HL-60/S4 treated with phorbol 12-myristate 13-acetate at 8.2 ng/mL for 4 days and 3 days (cell line): Measurements from ENCODE around the gene PEDS1.
"Not testable (repeated sequence)": the region's sequence is repeated elsewhere in the genome, so short reads cannot be mapped to it uniquely, and the experiment has no call there.

ENCODE experiments used
- in situ Hi-C: fragments of 300-500 bp; cut with MboI; formaldehyde crosslinking; loops from 2 replicates; pipeline ENCODE4 v1.15.0; 2022; ENCODE audit warnings: low sequenced_read_pairs

Gene PEDS1

GRCh38 chr20:50190251-50191064 is 36.9 kb upstream of the PEDS1 start, which contains the start of gene CEBPB:
CEBPB (plus strand) TSS chr20:50190830; CDS start chr20:50191034, 204 bp downstream.
- in situ Hi-C loops, result no loop called here

GRCh38 chr20:50189681-50190250 is 36.2 kb upstream of the PEDS1 start:
- in situ Hi-C loops, result loop anchor here (5.0 to 10.0 kb wide), 3 partner anchors 155 to 385 kb away; no protein-coding TSS in a partner anchor

- in situ Hi-C loops, result loop anchor here (5.0 to 10.0 kb wide), 3 partner anchors 156 to 386 kb away; no protein-coding TSS in a partner anchor
Measured at GRCh38 chr20:50188879-50189680, 35.6 kb upstream of the PEDS1 start.

- in situ Hi-C loops, result loop anchor here (5.0 to 10.0 kb wide), 3 partner anchors 157 to 387 kb away; no protein-coding TSS in a partner anchor
Measured at GRCh38 chr20:50188287-50188688, 34.8 kb upstream of the PEDS1 start.

GRCh38 chr20:50187403-50188051 is 34.0 kb upstream of the PEDS1 start:
- in situ Hi-C loops, result loop anchor here (5.0 to 10.0 kb wide), 3 partner anchors 157 to 387 kb away; no protein-coding TSS in a partner anchor

GRCh38 chr20:50186987-50187402 is 33.5 kb upstream of the PEDS1 start:
- in situ Hi-C loops, result loop anchor here (5.0 to 10.0 kb wide), 3 partner anchors 158 to 388 kb away; no protein-coding TSS in a partner anchor

- in situ Hi-C loops, result loop anchor here (5.0 to 10.0 kb wide), 3 partner anchors 158 to 388 kb away; no protein-coding TSS in a partner anchor
Measured at GRCh38 chr20:50186151-50186885, 32.8 kb upstream of the PEDS1 start.

- in situ Hi-C loops, result loop anchor here (5.0 to 10.0 kb wide), 3 partner anchors 159 to 389 kb away; no protein-coding TSS in a partner anchor
Measured at GRCh38 chr20:50185426-50185825, 31.9 kb upstream of the PEDS1 start.

GRCh38 chr20:50182346-50182745 is 28.8 kb upstream of the PEDS1 start:
- in situ Hi-C loops, result loop anchor here (10.0 kb wide), 2 partner anchors 162 to 392 kb away; no protein-coding TSS in a partner anchor

- in situ Hi-C loops, result loop anchor here (10.0 kb wide), 2 partner anchors 163 to 393 kb away; no protein-coding TSS in a partner anchor
Measured at GRCh38 chr20:50181344-50181743, 27.8 kb upstream of the PEDS1 start.

- in situ Hi-C loops, result not testable (repeated sequence)
Measured at GRCh38 chr20:50178672-50179071, 25.1 kb upstream of the PEDS1 start.

- in situ Hi-C loops, result no loop called here
Measured at GRCh38 chr20:50175938-50176933, 22.7 kb upstream of the PEDS1 start.

- in situ Hi-C loops, result no loop called here
Measured at GRCh38 chr20:50174456-50174855, 20.9 kb upstream of the PEDS1 start.

GRCh38 chr20:50172347-50173013 is 19.0 kb upstream of the PEDS1 start:
- in situ Hi-C loops, result no loop called here

GRCh38 chr20:50170549-50171220 is 17.2 kb upstream of the PEDS1 start:
- in situ Hi-C loops, result no loop called here

GRCh38 chr20:50169329-50169823 is 15.9 kb upstream of the PEDS1 start:
- in situ Hi-C loops, result no loop called here
